KOPT-K1 (cell line): ENCODE results near the gene APOBEC3F.
"Not testable (repeated sequence)": the region's sequence is repeated elsewhere in the genome, so short reads cannot be mapped to it uniquely, and the experiment has no call there.

ENCODE experiments used
- H3K27ac ChIP-seq: fragments of 200-600 bp; sonication (generic); 2 replicates; pipeline ENCODE4 v1.5.1; 2016; ENCODE audit warnings: antibody characterized with exemption, mild to moderate bottlenecking, low read depth, low read length; ENCODE audit not compliant: poor library complexity, severe bottlenecking
- H3K36me3 ChIP-seq: fragments of 200-600 bp; sonication (generic); 2 replicates; pipeline ENCODE4 v1.5.1; 2017; ENCODE audit warnings: antibody characterized with exemption, mild to moderate bottlenecking, low read length, moderate library complexity; ENCODE audit not compliant: insufficient read depth
- H3K9me3 ChIP-seq: fragments of 200-600 bp; sonication (generic); 2 replicates; pipeline ENCODE4 v1.5.1; 2017; ENCODE audit warnings: antibody characterized with exemption, low read length, mild to moderate bottlenecking; ENCODE audit not compliant: insufficient read depth, poor library complexity, severe bottlenecking

The APOBEC3F gene

GRCh38 chr22:39040538-39041296, at the start of gene APOBEC3F:
Gene APOBEC3F (plus strand): TSS chr22:39040864. CDS start chr22:39040961, 97 bp downstream.
- not testable (repeated sequence) for H3K9me3 ChIP-seq
- Histone ChIP-seq H3K27ac (peak within 1 kb of the TSS; percentile 74), H3K36me3 (peaks cover 17% of the 10 kb centered on the region; the same call in 1 of the 2 replicates)

GRCh38 chr22:38992871-38993371, 47.7 kb upstream of the APOBEC3F start:
- not testable (repeated sequence) for H3K9me3 ChIP-seq, H3K27ac ChIP-seq, H3K36me3 ChIP-seq

GRCh38 chr22:38996105-38996504, 44.6 kb upstream of the APOBEC3F start:
- no peaks in the 10 kb centered on the region for H3K36me3 ChIP-seq
- peaks cover 26% of the 10 kb centered on the region for H3K9me3 ChIP-seq
- H3K27ac ChIP-seq: no peak overlapping the region

- H3K36me3 ChIP-seq: no peaks in the 10 kb centered on the region
- no peak overlapping the region for H3K27ac ChIP-seq
- H3K9me3 ChIP-seq: peaks cover 26% of the 10 kb centered on the region
Measured at GRCh38 chr22:38997518-38997917, 43.1 kb upstream of the APOBEC3F start.

- no peaks in the 10 kb centered on the region for H3K36me3 ChIP-seq
- no peak overlapping the region for H3K27ac ChIP-seq
Measured at GRCh38 chr22:39003165-39003638, 37.5 kb upstream of the APOBEC3F start.

GRCh38 chr22:39007177-39007576, 33.5 kb upstream of the APOBEC3F start:
- H3K9me3 ChIP-seq: no peaks in the 10 kb centered on the region

More at GRCh38 chr22:39003165-39003638, 37.5 kb upstream of the APOBEC3F start:
- peaks cover 14% of the 10 kb centered on the region for H3K9me3 ChIP-seq

GRCh38 chr22:39008271-39008850, 32.3 kb upstream of the APOBEC3F start:
- H3K36me3 ChIP-seq, H3K27ac ChIP-seq, H3K9me3 ChIP-seq: not testable (repeated sequence)

More at GRCh38 chr22:39007177-39007576, 33.5 kb upstream of the APOBEC3F start:
- Histone ChIP-seq H3K27ac (no peak overlapping the region), H3K36me3 (no peaks in the 10 kb centered on the region)

GRCh38 chr22:39010946-39011345, 29.7 kb upstream of the APOBEC3F start:
- Histone ChIP-seq H3K9me3 (no peaks in the 10 kb centered on the region), H3K36me3 (no peaks in the 10 kb centered on the region), H3K27ac (no peak overlapping the region)

GRCh38 chr22:39012533-39013511, 27.8 kb upstream of the APOBEC3F start:
- H3K36me3 ChIP-seq: peaks cover 9% of the 10 kb centered on the region; the same call in 1 of the 2 replicates
- no peaks in the 10 kb centered on the region for H3K9me3 ChIP-seq
- no peak overlapping the region for H3K27ac ChIP-seq

- not testable (repeated sequence) for H3K9me3 ChIP-seq
- H3K27ac ChIP-seq: peak overlapping the region; percentile 84
- H3K36me3 ChIP-seq: peaks cover 16% of the 10 kb centered on the region
Measured at GRCh38 chr22:39013561-39013941, 27.1 kb upstream of the APOBEC3F start.

- Histone ChIP-seq H3K27ac (peak within 1 kb of the TSS; percentile 84), H3K9me3 (no peaks in the 10 kb centered on the region), H3K36me3 (peaks cover 22% of the 10 kb centered on the region)
Measured at GRCh38 chr22:39013942-39014722, 26.5 kb upstream of the APOBEC3F start, which contains the start of gene APOBEC3C. Gene APOBEC3C (plus strand): TSS chr22:39014257. CDS start chr22:39014363, 106 bp downstream.

GRCh38 chr22:39014723-39015121, 25.9 kb upstream of the APOBEC3F start:
- Histone ChIP-seq H3K27ac (peak overlapping the region; percentile 84), H3K36me3 (peaks cover 23% of the 10 kb centered on the region)
- H3K9me3 ChIP-seq: not testable (repeated sequence)

GRCh38 chr22:39016592-39016991, 24.1 kb upstream of the APOBEC3F start:
- Histone ChIP-seq H3K36me3 (peaks cover 23% of the 10 kb centered on the region), H3K9me3 (no peaks in the 10 kb centered on the region), H3K27ac (no peak overlapping the region)
